HG02884 (cell line): ENCODE data around the gene CYB5D1.
A peak's percentile ranks its signal among the peaks of the same experiment; 100 is the strongest.
"Not testable (repeated sequence)": the region's sequence is repeated elsewhere in the genome, so short reads cannot be mapped to it uniquely, and the experiment has no call there.

Source experiments
- ATAC-seq: cut with Tn5 transposase; IDR thresholded peaks from one replicate; pipeline ENCODE4 v1.9.1; 2021; ENCODE audit warnings: mild to moderate bottlenecking, moderate library complexity; ENCODE audit not compliant: unreplicated experiment

The CYB5D1 gene, protein sequence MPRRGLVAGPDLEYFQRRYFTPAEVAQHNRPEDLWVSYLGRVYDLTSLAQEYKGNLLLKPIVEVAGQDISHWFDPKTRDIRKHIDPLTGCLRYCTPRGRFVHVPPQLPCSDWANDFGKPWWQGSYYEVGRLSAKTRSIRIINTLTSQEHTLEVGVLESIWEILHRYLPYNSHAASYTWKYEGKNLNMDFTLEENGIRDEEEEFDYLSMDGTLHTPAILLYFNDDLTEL

DNA sequence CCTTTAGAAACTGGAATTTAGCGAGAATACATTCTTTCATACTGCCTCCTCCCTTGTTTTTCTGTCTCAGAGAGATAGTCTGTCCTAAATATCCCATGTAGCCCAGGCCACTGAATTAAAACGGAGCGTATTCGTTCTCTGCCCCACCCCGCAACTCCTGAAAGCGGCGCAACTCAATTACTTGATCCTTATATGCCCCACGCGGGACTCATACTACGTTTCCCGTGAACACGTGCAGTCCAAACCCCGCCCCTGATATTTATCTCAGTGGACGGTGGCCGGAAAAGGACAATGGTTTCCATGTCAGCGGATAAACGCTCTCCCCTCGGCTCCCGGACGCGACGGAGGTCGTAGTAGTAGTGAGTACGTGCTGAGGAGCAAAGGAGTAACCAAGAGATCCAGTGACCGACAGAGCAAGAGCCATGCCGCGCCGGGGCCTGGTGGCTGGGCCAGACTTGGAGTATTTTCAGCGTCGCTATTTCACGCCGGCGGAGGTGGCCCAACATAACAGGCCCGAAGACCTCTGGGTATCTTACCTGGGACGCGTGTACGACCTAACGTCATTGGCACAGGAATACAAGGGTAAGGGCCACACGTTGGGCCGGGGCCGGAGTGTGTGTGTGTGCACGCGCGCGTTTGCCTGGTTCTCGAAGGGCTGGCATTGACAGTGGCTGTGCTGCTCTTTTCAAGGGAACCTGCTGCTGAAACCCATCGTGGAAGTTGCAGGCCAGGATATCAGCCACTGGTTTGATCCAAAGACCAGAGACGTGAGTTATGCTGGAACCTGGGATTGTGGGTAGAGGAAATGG is at the start of gene CYB5D1:
TSS of gene CYB5D1 (plus strand) at position 291 of the 809 bp plus-strand sequence. CDS start at position 423, 132 bp downstream.
- ATAC-seq, result peak; percentile 29

DNA sequence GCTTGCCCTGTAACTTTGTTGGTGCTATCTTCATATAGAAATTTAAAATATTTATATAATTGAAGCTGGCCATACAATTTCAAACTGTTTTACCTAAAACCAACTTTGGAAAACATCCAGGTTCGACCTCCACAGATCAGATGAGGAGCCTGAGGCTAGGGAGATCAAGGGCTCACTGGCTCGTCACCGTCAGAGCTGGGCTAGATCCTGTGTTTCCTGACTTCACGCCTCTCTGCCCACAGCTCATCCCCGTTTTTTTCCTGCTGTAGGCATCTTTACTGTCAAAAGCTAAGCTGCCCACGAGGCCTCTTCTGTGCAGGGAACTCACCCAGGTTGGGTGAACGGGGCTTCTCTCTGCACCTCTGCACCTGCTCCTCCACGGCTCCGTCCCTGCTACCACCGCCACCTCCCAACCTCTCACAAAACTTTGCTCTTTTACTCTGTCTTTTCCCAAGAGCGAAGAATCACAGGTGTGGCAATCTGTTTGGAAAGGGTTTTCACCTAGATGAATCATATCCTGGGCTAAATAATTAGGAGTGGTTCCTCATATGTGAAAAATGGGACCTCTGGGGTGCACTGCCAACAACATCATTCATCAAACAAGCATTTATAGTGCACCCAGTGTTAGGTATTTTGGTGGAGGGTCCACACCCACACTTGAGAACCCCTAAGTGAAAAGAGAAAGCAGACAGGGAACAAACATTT is 48.6 kb upstream of the CYB5D1 start:
- ATAC-seq, result no peak

DNA sequence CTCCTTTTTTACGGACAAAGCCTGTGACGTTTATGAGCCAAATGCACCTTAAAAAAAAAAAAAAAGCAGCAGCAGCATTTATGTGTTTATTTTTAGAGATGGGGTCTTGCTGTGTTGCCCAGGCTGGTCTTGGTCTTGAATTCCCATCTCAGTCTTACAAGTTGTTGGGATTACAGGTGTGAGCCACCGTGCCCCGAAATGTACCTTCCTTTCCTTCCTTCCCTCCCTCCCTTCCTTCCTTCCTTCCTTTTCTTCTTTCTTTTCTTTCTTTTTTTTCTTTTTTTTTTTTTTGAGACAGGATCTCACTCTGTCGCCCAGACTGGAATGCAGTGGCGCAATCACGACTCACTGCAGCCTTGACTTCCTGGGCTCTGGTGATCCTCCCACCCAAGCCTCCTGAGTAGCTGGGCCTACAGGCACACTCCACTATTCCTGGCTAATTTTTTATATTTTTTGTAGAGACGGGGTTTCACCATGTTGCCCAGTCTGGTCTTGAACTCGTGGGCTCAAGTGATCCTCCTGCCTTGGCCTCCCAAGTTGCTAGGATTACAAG is 47.9 kb upstream of the CYB5D1 start:
- ATAC-seq, result not testable (repeated sequence)

DNA sequence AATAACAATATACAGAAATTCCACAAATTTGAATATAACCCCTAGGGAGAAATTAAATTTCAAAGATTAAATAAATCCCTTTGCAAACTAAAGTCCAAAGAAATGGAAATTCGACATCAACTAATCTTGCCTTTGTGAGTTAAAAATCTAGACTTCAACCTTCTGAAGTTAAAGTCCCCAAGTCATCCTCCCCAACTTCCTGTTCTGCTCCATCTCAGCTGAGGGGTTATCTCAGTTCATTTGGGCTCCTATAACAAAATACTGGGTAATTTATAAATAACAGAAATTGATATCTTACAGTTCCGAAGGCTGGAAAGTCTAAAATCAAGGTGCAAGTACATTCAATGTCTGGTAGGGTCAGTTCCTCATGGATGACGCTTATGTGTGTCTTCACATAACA is 46.6 kb upstream of the CYB5D1 start:
- no peak for ATAC-seq

DNA sequence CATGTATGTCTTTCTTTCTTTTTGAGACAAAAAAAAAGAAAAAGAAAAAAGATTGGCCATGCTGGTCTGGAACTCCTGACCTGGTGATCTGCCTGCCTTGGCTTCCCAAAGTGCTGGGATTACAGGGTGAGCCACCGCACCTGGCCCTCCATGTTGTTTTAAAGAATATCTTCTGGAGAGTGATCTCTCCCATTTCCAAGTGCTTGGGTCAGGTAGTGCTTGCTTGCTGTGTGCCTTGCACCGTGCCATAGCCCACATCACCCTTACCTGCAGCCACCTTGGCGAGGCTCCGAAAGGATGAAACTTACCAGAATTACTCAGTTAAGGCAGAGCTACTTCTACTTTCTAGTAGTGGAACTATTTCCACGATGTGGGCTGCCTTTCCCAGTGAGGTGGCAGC is 42.8 kb upstream of the CYB5D1 start:
- ATAC-seq, result no peak

DNA sequence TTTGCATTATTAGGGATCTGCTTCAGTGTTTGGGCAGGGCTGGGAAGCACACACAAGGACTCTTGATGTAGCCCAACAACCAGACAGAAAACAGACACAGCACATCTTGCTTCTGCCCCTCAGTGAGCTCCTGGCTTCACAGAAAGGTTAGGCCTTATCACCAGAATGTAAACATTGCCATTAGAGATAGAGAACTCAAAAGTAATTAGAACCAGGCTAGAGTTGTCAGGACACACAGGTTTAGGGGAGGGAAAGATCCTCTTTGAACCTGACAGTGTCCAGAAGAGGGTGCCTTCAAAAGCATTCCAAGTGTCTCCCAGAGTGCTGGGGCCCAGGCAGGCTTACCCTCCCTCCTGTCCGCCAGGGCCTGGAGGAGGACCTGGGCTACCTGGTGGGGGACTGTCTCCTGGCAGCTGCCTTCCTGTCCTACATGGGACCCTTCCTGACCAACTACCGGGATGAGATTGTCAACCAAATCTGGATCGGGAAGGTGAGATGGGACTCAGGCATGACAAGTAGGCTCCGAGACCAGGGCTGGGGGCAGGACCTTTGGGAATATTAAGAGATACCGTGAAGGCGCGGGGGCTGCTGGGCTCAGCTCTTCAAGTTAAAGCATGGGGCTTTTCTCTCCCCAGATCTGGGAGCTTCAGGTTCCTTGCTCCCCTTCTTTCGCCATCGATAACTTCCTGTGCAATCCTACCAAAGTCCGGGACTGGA is 40.7 kb upstream of the CYB5D1 start:
- ATAC-seq, result no peak

DNA sequence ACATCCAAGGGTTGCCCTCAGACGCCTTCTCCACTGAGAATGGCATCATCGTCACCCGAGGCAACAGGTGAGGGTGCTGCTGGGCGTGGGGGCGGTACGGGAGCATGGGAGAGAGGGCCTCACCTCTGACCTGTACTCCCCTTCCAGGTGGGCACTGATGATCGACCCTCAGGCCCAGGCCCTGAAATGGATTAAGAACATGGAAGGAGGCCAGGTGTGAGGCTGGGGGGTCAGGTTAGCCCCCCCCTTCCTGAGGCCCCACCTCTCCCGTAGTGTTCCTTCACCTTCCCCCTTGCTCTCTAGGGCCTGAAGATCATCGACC is 40.2 kb upstream of the CYB5D1 start:
- no peak for ATAC-seq

DNA sequence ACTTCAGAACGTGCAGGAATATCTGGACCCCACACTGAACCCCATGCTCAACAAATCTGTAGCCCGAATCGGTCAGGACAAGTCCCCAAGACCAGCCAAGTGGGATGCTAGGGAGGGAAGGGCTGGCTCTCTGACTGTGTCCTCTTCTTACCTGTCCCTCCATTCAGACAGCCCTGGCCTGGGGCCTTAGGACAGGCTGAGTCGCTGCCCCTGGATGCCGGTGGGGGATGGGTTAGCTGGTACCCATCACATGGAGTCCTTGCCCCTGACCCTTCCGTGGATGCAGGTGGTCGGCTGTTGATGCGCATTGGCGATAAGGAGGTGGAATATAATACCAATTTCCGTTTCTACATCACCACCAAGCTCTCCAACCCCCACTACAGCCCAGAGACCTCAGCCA is 39.8 kb upstream of the CYB5D1 start:
- ATAC-seq, result no peak

DNA sequence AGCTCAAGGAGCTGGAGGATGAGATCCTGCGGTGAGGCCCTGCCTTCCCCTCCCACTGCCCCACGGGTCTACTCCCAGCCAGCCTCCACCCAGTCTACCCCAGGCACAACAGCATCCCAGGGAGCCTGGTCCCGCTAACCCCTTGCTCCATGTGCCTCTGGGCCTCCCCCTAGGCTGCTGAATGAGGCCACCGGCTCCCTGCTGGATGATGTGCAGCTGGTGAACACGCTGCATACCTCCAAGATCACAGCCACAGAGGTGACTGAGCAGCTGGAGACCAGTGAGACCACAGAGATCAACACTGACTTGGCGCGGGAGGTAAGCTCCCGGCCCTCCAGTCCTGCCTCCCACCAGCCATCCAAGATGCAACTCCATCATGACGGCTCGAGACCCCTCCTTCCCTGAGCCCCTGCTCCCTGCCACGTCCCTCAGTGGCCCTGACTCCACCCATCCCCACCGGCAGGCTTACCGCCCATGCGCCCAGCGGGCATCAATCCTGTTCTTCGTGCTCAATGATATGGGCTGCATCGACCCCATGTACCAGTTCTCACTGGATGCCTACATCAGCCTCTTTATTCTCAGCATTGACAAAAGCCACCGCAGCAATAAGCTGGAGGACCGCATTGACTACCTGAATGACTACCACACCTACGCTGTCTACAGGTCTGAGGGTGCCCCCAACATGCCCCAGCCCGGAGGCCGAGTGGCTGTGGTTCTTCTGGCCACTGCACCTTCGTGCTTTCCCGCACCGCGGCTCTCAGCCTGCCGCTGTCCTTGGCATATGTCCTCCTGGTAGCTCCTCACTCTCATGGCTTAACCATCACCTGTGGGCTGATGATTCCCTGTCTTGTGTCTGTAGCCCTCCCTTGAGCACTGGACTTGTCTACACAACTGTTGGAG is 38.8 kb upstream of the CYB5D1 start:
- no peak for ATAC-seq

DNA sequence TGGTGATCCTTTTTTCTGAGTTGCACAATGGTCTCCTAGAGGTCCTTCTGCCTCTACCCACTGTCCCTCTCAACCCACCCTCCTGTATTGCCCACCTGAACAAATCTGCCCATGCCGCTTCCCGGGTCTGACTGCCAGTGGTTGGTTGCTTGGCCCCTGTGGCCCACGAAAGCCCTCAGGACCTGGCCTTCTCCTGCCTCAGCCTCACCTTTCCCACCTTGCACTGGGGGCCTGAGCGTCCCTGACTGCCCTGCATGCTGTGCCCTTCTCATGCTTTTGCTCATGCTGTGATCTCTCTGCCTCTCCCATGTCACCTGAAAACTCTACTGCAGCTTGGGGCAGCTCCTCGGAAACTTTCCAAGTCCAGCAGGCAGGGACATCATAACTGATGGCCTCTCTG is 37.6 kb upstream of the CYB5D1 start:
- no peak for ATAC-seq

DNA sequence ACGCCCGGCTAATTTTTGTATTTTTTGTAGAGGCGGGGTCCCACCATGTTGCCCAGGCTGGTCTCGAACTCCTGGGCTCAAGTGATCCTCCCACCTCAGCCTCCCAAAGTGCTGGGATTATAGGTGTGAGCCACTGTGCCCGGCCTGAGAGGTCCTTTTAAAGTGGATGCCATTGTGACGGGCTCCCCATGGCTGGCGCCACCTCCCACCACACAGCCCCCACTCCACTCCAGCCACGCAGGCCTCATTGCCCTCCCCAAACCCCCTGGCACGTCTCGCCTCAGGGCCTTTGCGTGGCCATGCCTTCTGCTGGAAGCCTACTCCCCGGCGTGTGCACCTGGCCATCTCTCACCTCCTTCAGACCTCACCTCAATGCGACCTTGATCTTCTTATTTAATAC is 35.7 kb upstream of the CYB5D1 start:
- ATAC-seq, result no peak

DNA sequence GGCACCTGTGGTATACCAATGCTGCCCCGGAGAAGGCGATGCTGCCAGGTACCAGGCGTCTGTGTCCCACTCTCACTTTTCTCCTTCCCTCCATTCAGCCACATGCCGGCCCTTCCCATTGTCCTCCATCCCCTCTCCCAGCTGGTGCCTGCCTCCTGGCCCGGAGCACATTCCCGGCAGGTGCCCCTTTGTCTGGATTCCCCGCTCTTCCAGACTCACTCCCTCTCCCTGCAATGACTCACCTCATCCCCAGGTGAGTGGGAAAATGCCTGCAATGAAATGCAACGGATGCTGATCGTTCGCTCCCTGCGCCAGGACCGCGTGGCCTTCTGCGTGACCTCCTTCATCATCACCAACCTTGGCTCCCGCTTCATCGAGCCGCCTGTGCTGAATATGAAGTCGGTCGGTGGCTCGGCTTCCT is 34.2 kb upstream of the CYB5D1 start:
- ATAC-seq, result no peak

DNA sequence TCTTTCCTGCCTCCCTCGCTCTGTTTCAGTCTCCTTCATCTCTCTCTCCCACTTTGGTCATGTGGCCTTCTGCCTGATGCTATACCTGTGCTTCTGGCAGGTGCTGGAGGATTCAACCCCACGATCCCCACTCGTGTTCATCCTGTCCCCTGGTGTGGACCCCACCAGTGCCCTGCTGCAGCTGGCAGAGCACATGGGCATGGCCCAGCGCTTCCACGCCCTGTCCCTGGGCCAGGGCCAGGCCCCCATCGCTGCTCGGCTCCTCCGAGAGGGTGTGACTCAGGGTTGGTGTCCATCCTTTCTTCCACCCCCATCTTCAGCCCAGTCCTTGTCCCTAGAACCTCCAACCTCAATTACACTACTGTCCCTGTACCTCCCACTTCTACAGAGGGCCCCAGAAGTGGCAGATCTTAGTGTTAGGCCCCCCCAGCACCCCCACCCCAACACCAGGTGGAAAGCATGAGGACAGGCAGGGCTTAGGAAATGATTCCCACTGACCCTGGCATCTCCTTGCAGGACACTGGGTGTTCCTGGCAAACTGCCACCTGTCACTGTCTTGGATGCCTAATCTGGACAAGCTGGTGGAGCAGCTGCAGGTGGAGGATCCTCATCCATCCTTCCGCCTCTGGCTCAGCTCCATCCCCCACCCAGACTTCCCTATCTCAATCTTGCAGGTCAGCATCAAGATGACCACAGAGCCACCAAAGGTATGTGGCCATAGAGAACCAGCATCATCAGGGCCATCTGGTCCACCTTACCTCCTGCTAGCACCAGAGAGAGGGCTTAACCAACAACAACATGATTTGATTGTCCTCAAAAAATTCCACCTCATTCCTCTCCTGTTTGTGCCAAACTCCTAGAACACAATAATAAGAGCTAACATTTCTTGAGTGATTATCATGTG is 33.5 kb upstream of the CYB5D1 start:
- no peak for ATAC-seq

DNA sequence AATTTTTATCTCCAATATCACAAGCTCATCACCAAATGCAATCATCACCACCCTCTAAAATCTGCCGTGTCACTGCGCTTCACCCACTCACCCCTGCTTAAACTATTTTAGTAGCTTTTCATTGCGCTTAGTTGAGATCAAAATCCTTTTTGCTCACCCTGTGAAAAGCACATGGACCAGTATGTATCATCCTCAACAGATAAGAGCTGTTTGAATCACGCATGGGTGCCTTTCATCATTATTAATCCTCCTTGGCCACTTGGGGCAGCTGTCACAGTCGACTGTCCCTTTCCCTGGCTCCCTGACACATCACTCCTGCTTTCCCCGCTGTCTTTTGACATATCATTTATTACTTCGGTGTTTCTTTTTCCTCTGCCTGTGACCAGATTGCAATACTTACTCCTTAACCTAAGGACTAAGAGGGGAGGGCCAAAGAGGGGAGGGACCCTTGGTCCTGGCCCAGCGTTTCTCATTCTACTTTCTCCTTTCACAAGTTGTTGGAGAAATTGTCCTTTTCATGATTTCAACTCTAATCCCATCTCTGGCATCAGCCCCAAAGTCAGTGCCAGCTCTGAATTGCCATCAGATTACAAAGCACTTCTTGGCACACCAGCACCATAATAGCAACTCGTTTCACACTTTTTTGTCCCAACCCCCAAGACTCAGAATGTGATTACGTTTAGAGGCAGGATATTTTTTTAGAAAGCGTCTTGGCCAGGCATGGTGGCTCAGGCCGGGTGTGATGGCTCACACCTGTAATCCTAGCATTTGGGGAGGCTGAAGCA is 32.4 kb upstream of the CYB5D1 start:
- no peak for ATAC-seq

DNA sequence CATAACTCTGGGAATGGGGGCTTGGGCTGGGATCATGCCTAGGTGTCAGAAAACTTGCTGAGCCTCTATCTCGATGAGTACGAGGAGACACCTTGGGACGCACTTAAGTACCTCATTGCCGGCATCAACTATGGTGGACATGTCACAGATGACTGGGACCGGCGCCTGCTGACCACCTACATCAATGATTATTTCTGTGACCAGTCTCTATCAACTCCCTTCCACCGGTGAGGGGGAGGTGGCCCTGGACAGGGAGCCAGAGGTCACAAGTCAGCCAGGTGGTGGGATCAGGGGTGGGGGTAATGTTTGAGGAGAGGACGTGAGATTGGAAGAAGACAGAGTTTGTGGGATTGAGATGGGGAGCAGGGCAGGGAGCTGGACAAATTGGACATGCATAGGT is 27.2 kb upstream of the CYB5D1 start:
- ATAC-seq, result no peak

DNA sequence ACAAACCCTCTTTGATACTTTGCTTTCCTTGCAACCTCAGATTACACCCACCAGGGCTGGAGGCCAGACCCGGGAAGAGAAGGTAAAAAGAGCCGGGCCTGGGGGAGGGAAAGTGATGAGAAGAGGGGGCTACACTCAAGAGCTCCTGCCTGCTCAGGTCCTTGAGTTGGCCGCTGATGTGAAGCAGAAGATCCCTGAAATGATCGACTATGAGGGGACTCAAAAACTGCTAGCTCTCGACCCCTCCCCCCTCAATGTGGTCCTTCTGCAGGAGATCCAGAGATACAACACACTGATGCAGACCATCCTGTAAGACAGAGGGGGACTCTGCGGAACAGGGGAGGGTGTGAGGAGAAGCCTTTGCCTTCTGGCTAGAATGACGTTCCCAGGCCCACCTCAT is 26.6 kb upstream of the CYB5D1 start:
- no peak for ATAC-seq

DNA sequence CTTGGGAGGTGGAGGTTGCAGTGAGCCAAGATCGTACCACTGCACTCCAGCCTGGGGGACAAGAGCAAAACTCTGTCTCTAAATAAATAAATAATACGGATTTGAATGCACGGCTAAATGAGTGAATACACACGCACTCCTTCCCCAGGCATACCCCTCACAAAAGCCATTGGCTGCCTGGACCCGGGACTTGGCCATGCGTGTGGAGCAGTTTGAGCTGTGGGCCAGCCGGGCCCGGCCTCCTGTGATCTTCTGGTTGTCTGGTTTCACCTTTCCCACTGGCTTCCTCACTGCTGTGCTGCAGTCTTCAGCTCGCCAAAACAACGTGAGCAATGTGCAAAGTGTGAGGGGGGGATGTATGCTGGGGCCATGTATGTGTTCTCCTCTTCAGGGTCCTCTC is 25.4 kb upstream of the CYB5D1 start:
- no peak for ATAC-seq
